Upper lobe of left lung (tissue), 4 donors: ENCODE results near the gene PTPRD.

Source experiments
- POLR2A ChIP-seq, 4 donors: fragments of 450-650 bp; IDR thresholded peaks; one replicate each; pipeline ENCODE4 v1.5.1; 2016 to 2017; ENCODE audit warnings: antibody characterized with exemption in 4 of 4, mild to moderate bottlenecking in 2 of 4
- TF ChIP-seq, protein P1 (sequence below), 6 experiments: fragments of 450-650 bp in 4 of 6; fragments of 200-600 bp in 2 of 6; sonication (generic) in 2 of 6; IDR thresholded peaks; one replicate each; pipeline ENCODE4 v1.5.1; 2016 to 2019; ENCODE audit warnings: antibody characterized with exemption in 6 of 6

DNA sequence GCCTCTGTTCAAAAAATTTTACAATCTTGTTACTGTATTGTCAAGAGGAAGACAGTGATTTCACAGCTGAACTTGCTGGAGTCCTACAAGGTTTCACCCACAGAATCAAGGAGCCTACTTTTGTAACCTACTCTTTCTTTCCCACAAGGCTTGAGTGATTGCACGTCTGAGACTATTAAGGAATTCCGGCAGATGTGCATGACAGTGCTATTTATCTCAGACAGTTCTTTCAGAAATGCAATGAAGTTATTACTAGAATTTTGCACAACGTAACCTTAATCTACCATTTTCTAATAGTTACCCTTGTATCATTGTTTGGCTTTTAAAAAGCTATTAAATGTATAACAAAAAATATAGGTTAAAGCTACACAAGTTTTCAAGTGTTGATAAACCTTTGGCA, 400.1 kb downstream of the PTPRD start:
- TF ChIP-seq, protein P1, sequence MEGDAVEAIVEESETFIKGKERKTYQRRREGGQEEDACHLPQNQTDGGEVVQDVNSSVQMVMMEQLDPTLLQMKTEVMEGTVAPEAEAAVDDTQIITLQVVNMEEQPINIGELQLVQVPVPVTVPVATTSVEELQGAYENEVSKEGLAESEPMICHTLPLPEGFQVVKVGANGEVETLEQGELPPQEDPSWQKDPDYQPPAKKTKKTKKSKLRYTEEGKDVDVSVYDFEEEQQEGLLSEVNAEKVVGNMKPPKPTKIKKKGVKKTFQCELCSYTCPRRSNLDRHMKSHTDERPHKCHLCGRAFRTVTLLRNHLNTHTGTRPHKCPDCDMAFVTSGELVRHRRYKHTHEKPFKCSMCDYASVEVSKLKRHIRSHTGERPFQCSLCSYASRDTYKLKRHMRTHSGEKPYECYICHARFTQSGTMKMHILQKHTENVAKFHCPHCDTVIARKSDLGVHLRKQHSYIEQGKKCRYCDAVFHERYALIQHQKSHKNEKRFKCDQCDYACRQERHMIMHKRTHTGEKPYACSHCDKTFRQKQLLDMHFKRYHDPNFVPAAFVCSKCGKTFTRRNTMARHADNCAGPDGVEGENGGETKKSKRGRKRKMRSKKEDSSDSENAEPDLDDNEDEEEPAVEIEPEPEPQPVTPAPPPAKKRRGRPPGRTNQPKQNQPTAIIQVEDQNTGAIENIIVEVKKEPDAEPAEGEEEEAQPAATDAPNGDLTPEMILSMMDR (IDR thresholded peaks at IDR 0.05): no peak
- TF ChIP-seq POLR2A (IDR thresholded peaks at IDR 0.05): no peak
